Transverse colon (tissue), 4 donors: ENCODE results near the gene ATP1B3.

Source experiments
- EP300 ChIP-seq: sonication (generic); formaldehyde crosslinking; IDR thresholded peaks from one replicate; pipeline ENCODE4 v1.6.1; 2017; ENCODE audit warnings: antibody characterized with exemption, low read depth
- POLR2A ChIP-seq: fragments of 450-650 bp; IDR thresholded peaks from one replicate; pipeline ENCODE4 v1.6.1; 2016; ENCODE audit warnings: antibody characterized with exemption, mild to moderate bottlenecking, moderate library complexity
- POLR2AphosphoS5 ChIP-seq, 3 donors: sonication (generic); formaldehyde crosslinking; IDR thresholded peaks; one replicate each; pipeline ENCODE4 v1.6.1; 2016; ENCODE audit warnings: antibody characterized with exemption in 3 of 3
- TF ChIP-seq, protein P1 (sequence below), 5 experiments: fragments of 200-600 bp in 3 of 5; fragments of 450-650 bp in 2 of 5; sonication (generic) in 3 of 5; IDR thresholded peaks; 1 replicate in 2 of 5; 2 replicates in 3 of 5; pipeline ENCODE4 v1.5.1; 2016 to 2017; ENCODE audit warnings: antibody characterized with exemption in 5 of 5, inconsistent platforms in 3 of 5, mild to moderate bottlenecking in 2 of 5, moderate library complexity in 1 of 5

DNA sequence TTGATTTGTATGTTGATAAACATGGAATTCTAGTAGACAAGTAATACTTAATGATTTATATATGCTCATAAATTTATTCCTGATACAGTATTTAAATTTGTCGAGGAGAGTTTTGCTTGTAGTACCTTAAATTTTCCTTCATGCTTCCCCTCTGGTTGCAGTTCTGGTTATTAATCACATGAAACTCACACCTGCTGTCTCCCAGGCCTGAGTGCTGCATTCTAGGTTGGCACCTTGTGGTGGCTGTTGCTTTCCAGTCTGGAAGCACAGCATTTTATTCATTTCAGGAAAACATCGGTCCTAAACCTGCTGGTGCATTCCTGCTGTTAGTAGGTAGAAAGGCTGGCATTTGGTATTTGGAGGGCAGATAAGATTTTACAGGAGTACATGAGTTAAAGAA is 44.9 kb downstream of the ATP1B3 start:
- TF ChIP-seq, protein P1, sequence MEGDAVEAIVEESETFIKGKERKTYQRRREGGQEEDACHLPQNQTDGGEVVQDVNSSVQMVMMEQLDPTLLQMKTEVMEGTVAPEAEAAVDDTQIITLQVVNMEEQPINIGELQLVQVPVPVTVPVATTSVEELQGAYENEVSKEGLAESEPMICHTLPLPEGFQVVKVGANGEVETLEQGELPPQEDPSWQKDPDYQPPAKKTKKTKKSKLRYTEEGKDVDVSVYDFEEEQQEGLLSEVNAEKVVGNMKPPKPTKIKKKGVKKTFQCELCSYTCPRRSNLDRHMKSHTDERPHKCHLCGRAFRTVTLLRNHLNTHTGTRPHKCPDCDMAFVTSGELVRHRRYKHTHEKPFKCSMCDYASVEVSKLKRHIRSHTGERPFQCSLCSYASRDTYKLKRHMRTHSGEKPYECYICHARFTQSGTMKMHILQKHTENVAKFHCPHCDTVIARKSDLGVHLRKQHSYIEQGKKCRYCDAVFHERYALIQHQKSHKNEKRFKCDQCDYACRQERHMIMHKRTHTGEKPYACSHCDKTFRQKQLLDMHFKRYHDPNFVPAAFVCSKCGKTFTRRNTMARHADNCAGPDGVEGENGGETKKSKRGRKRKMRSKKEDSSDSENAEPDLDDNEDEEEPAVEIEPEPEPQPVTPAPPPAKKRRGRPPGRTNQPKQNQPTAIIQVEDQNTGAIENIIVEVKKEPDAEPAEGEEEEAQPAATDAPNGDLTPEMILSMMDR (IDR thresholded peaks at IDR 0.05), result no peak
- TF ChIP-seq POLR2A (no peak), POLR2AphosphoS5 (IDR thresholded peaks at IDR 0.05) (no peak), EP300 (no peak)
